ENCODE measurements around the gene ETNPPL. TPM values are rescaled to one million over a fixed set of nuclear protein-coding genes. Genes with fewer than 3 reads are reported as not detected.

Gene ETNPPL
- total RNA-seq, 1 experiment from 2014 or later, result not detected

DNA sequence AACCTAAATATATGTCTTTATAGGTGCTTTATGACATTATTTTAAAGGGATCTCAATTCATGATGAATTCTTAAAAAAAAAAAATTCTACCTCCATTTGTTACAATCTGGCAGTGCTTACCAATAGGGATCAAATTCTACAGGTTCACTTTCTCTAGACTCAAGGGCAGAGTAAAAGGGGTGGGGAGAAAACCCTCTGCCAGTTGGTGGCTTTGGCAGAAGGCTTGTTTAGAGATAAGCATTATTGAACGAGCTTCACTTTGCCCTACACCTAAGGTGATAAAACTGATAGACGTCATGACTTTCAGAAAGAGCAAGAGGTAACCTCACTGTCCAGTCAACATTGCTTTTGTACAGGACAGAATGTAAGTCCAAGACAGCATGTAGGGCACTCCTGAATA is 58.9 kb downstream of the ETNPPL start:
- DNase-seq, result no peak

DNA sequence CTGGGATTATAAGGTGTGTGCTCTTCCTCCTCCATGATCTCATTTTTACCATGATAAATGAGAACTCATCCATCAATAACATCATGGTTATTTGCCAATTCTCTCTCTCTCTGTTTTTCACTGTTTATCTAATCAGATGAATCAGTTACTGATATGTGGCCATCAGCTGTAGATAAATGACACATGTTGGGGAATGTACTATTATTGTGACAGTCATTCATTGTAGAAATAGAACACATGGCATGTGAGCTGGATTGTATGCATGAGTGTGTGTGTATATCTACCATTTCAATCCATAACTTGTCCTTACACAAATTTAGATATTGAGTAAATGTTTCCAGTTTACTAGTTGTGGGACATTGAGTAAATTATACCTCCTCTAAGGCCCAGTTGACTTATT is 59.5 kb downstream of the ETNPPL start:
- ChIA-PET CTCF (no interaction called here), POLR2A (ENCODE audit: unreplicated experiment) (no interaction called here)
- Histone ChIP-seq H3K36me3 (ENCODE audit: low read depth, low read length) (no peaks in the 10 kb centered on the region), H3K9ac (ENCODE audit: low read length) (no peak overlapping the region), H3K27me3 (ENCODE audit: low read length) (peaks cover 13% of the 10 kb centered on the region), H2AFZ (ENCODE audit: low read length) (no peak overlapping the region), H4K20me1 (ENCODE audit: low read length) (no peaks in the 10 kb centered on the region), H3K4me1 (ENCODE audit: insufficient read depth, low read length) (no peaks in the 10 kb centered on the region), H3K79me2 (ENCODE audit: low read length) (no peaks in the 10 kb centered on the region), H3K4me2 (ENCODE audit: low read length) (no peak overlapping the region), H3K9me2 (replicated peaks; ENCODE audit: low read length) (no peaks in the 10 kb centered on the region), H3K4me3 (ENCODE audit: low read length) (no peak overlapping the region), H3F3A (ENCODE audit: low read length, unreplicated experiment) (no peaks in the 10 kb centered on the region), H3K27ac (ENCODE audit: low read length) (no peak overlapping the region), H3K9me3 (ENCODE audit: low read length) (no peaks in the 10 kb centered on the region)
- TF ChIP-seq EZH2phosphoT487 (IDR thresholded peaks at IDR 0.05; ENCODE audit: borderline replicate concordance, low read length), result no peak
- TF ChIP-seq EZH2 (IDR thresholded peaks at IDR 0.05; ENCODE audit: low read length, unreplicated experiment), result no peak
- TF ChIP-seq, protein P1, sequence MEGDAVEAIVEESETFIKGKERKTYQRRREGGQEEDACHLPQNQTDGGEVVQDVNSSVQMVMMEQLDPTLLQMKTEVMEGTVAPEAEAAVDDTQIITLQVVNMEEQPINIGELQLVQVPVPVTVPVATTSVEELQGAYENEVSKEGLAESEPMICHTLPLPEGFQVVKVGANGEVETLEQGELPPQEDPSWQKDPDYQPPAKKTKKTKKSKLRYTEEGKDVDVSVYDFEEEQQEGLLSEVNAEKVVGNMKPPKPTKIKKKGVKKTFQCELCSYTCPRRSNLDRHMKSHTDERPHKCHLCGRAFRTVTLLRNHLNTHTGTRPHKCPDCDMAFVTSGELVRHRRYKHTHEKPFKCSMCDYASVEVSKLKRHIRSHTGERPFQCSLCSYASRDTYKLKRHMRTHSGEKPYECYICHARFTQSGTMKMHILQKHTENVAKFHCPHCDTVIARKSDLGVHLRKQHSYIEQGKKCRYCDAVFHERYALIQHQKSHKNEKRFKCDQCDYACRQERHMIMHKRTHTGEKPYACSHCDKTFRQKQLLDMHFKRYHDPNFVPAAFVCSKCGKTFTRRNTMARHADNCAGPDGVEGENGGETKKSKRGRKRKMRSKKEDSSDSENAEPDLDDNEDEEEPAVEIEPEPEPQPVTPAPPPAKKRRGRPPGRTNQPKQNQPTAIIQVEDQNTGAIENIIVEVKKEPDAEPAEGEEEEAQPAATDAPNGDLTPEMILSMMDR (conservative IDR thresholded peaks at IDR 0.05; ENCODE audit: low read depth, low read length), result no peak
- no peak for DNase-seq
- no peak for ATAC-seq
- intact Hi-C loops (cut with micrococcal nuclease), result no loop called here
- BruUV-seq (replicated peaks), result no TSS peak

More for the DNA sequence above, 58.9 kb downstream of the ETNPPL start:
- H3K79me2 ChIP-seq (ENCODE audit: low read length), result no peaks in the 10 kb centered on the region
- H3K4me3 ChIP-seq (ENCODE audit: low read length), result no peak overlapping the region
- no peaks in the 10 kb centered on the region for H3K9me2 ChIP-seq (replicated peaks; ENCODE audit: low read length)
- no peaks in the 10 kb centered on the region for H3K9me3 ChIP-seq (ENCODE audit: low read length)
- ChIA-PET CTCF (no interaction called here), POLR2A (ENCODE audit: unreplicated experiment) (no interaction called here)
- no TSS peak for BruUV-seq (replicated peaks)
- no peaks in the 10 kb centered on the region for H4K20me1 ChIP-seq (ENCODE audit: low read length)
- H3F3A ChIP-seq (ENCODE audit: low read length, unreplicated experiment), result no peaks in the 10 kb centered on the region
- intact Hi-C loops (cut with micrococcal nuclease), result no loop called here
- H3K36me3 ChIP-seq (ENCODE audit: low read depth, low read length), result no peaks in the 10 kb centered on the region
- H3K27ac ChIP-seq (ENCODE audit: low read length), result no peak overlapping the region
- H3K9ac ChIP-seq (ENCODE audit: low read length), result no peak overlapping the region
- no peak overlapping the region for H2AFZ ChIP-seq (ENCODE audit: low read length)
- no peaks in the 10 kb centered on the region for H3K4me1 ChIP-seq (ENCODE audit: insufficient read depth, low read length)
- no peak for ATAC-seq
- no peak for TF ChIP-seq EZH2 (IDR thresholded peaks at IDR 0.05; ENCODE audit: low read length, unreplicated experiment)
- TF ChIP-seq EZH2phosphoT487 (IDR thresholded peaks at IDR 0.05; ENCODE audit: borderline replicate concordance, low read length), result no peak
- TF ChIP-seq, protein P1 (conservative IDR thresholded peaks at IDR 0.05; ENCODE audit: low read depth, low read length), result no peak
- no peak overlapping the region for H3K4me2 ChIP-seq (ENCODE audit: low read length)
- H3K27me3 ChIP-seq (ENCODE audit: low read length), result peaks cover 13% of the 10 kb centered on the region; the same call in 1 of the 2 replicates

DNA sequence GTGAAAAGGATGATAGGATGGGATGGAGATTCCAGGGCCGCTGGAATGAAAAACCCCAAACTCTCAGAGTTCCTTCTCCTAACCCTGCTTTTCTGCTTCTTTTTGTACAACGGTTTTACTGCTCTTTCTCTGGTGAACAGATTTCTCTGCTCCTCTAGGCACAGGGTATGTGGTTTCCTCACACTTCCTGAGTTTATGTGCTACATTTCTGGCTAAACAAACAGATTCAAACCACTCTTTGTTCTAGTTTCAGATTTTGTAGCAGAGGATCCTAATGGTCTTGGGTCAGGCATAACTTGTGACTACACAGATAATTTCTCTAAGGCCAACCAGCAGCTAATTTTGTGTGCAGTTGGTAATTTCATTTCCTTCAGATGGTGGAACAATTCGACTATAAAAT is 59.9 kb downstream of the ETNPPL start:
- Histone ChIP-seq H3K4me1 (ENCODE audit: insufficient read depth, low read length) (no peaks in the 10 kb centered on the region), H4K20me1 (ENCODE audit: low read length) (no peaks in the 10 kb centered on the region), H3K27me3 (ENCODE audit: low read length) (peaks cover 13% of the 10 kb centered on the region), H3K79me2 (ENCODE audit: low read length) (no peaks in the 10 kb centered on the region), H3K36me3 (ENCODE audit: low read depth, low read length) (no peaks in the 10 kb centered on the region), H3K9me3 (ENCODE audit: low read length) (no peaks in the 10 kb centered on the region), H3K9ac (ENCODE audit: low read length) (no peak overlapping the region), H3K27ac (ENCODE audit: low read length) (no peak overlapping the region), H3K4me3 (ENCODE audit: low read length) (no peak overlapping the region), H3K9me2 (replicated peaks; ENCODE audit: low read length) (no peaks in the 10 kb centered on the region), H3K4me2 (ENCODE audit: low read length) (no peak overlapping the region), H3F3A (ENCODE audit: low read length, unreplicated experiment) (no peaks in the 10 kb centered on the region), H2AFZ (ENCODE audit: low read length) (no peak overlapping the region)
- ChIA-PET CTCF (no interaction called here), POLR2A (ENCODE audit: unreplicated experiment) (no interaction called here)
- DNase-seq, result no peak
- BruUV-seq (replicated peaks), result no TSS peak
- intact Hi-C loops (cut with micrococcal nuclease), result no loop called here
- TF ChIP-seq EZH2 (IDR thresholded peaks at IDR 0.05; ENCODE audit: low read length, unreplicated experiment), result no peak
- TF ChIP-seq EZH2phosphoT487 (IDR thresholded peaks at IDR 0.05; ENCODE audit: borderline replicate concordance, low read length), result no peak
- TF ChIP-seq, protein P1 (conservative IDR thresholded peaks at IDR 0.05; ENCODE audit: low read depth, low read length), result no peak
- no peak for ATAC-seq
